ENCODE results near the gene CIRBP. TPM values are rescaled to one million over a fixed set of nuclear protein-coding genes. Genes with fewer than 3 reads are reported as not detected.

The CIRBP gene
- total RNA-seq, 2 experiments from 2014 or later, result 161 to 180 TPM

- no peak for TF ChIP-seq CTCF (IDR thresholded peaks at IDR 0.05)
- peaks cover 26% of the 10 kb centered on the region for H3K27me3 Mint-ChIP-seq
- no peaks in the 10 kb centered on the region for H3K36me3 Mint-ChIP-seq (ENCODE audit: low read depth)
- no peak for ATAC-seq
- H3K4me1 Mint-ChIP-seq (ENCODE audit: low read depth), result no peaks in the 10 kb centered on the region
- ChIA-PET POLR2A (no interaction called here), CTCF (interaction anchor here (1.2 kb wide), 1 partner anchor 142 kb away, joined by 3 read pairs; no protein-coding TSS in a partner anchor)
- no peaks in the 10 kb centered on the region for H3K9me3 Mint-ChIP-seq
- intact Hi-C loops (cut with micrococcal nuclease), result no loop called here
- no peak overlapping the region for H3K4me3 Mint-ChIP-seq
- DNase-seq, result no peak
- no peak overlapping the region for H3K27ac Mint-ChIP-seq
These were observed 55.2 kb downstream of the CIRBP start for GRCh38 chr19:1324249-1324805.

Other genes with a start within 250 kb of the CIRBP start
- 100 to 1,000 TPM; 115 to 117 TPM for gene TMEM259, start 248.2 kb upstream of the CIRBP start, total RNA-seq
- not detected for gene RNU6-2, start 247.8 kb upstream of the CIRBP start, total RNA-seq
- gene CNN2, start 242.7 kb upstream of the CIRBP start, total RNA-seq, result 10 to 100 TPM; 97.4 to 98.3 TPM
- gene ABCA7, start 229.2 kb upstream of the CIRBP start, total RNA-seq, result 10 to 100 TPM; 14.0 to 14.6 TPM
- 100 to 1,000 TPM; 136 to 150 TPM for gene ARHGAP45, start 202.2 kb upstream of the CIRBP start, total RNA-seq
- gene POLR2E, start 174.0 kb upstream of the CIRBP start, total RNA-seq, result 100 to 1,000 TPM; 271 to 282 TPM
- gene GPX4, start 165.3 kb upstream of the CIRBP start, total RNA-seq, result 100 to 1,000 TPM; 224 to 232 TPM
- gene SBNO2, start 95.1 kb upstream of the CIRBP start, total RNA-seq, result 10 to 100 TPM; 41.7 to 42.0 TPM
- 10 to 100 TPM; 55.1 to 58.0 TPM for gene STK11, start 63.6 kb upstream of the CIRBP start, total RNA-seq
- under 1 TPM; 0.49 to 0.86 TPM for gene CBARP, start 31.3 kb upstream of the CIRBP start, total RNA-seq
- gene ATP5F1D, start 27.6 kb upstream of the CIRBP start, total RNA-seq, result 100 to 1,000 TPM; 186 to 199 TPM
- gene MIDN, start 20.7 kb upstream of the CIRBP start, total RNA-seq, result 10 to 100 TPM; 41.1 to 43.9 TPM
- gene FAM174C, start 6.2 kb downstream of the CIRBP start, total RNA-seq, result 10 to 100 TPM; 77.0 to 88.0 TPM
- not detected for gene EFNA2, start 16.5 kb downstream of the CIRBP start, total RNA-seq
- gene NDUFS7, start 114.6 kb downstream of the CIRBP start, total RNA-seq, result 100 to 1,000 TPM; 113 to 120 TPM
- 10 to 100 TPM; 27.8 to 29.5 TPM for gene GAMT, start 132.2 kb downstream of the CIRBP start, total RNA-seq
- gene DAZAP1, start 138.3 kb downstream of the CIRBP start, total RNA-seq, result 100 to 1,000 TPM; 263 to 283 TPM
- gene RPS15, start 169.1 kb downstream of the CIRBP start, total RNA-seq, result 1,000 to 10,000 TPM; 1,854 to 1,879 TPM
- under 1 TPM; 0.07 to 0.29 TPM for gene APC2, start 180.8 kb downstream of the CIRBP start, total RNA-seq
- 10 to 100 TPM; 21.3 to 21.5 TPM for gene C19orf25, start 209.9 kb downstream of the CIRBP start, total RNA-seq
- 1 to 10 TPM; 4.4 to 4.7 TPM for gene PCSK4, start 221.0 kb downstream of the CIRBP start, total RNA-seq
- gene REEP6, start 221.8 kb downstream of the CIRBP start, total RNA-seq, result 1 to 10 TPM; 2.0 to 2.4 TPM
- gene ADAMTSL5, start 243.7 kb downstream of the CIRBP start, total RNA-seq, result 1 to 10 TPM; 1.3 TPM